Keratinocyte (primary cell): ENCODE data around the gene VKORC1L1. TPM values are rescaled to one million over a fixed set of nuclear protein-coding genes. Genes with fewer than 3 reads are reported as not detected.
"Not testable (repeated sequence)": the region's sequence is repeated elsewhere in the genome, so short reads cannot be mapped to it uniquely, and the experiment has no call there.

ENCODE experiments used
- DNase-seq: peaks from one replicate; pipeline ENCODE4 v3.0.0-alpha.2; 2011; ENCODE audit warnings: low read depth, missing footprints, low spot score
- FAIRE-seq: peaks from 2 replicates; lab custom pipeline; 2011; peaks lifted over from hg19 to GRCh38; lab: Jason Lieb, UNC
- H2AFZ ChIP-seq: 2 replicates; pipeline ENCODE4 v1.6.0; 2012; ENCODE audit warnings: low read length, control low read depth, inconsistent platforms; ENCODE audit not compliant: control insufficient read depth
- H3K27ac ChIP-seq: 2 replicates; pipeline ENCODE4 v1.5.1; 2011; ENCODE audit warnings: low read length; ENCODE audit not compliant: control insufficient read depth, insufficient read depth
- H3K27me3 ChIP-seq: 3 replicates; pipeline ENCODE4 v1.6.0; 2011; ENCODE audit warnings: low read length; ENCODE audit not compliant: control insufficient read depth, insufficient read depth; ENCODE audit errors: extremely low read depth
- H3K36me3 ChIP-seq, 2 experiments: 2 replicates in 1 of 2; 3 replicates in 1 of 2; pipeline ENCODE4 v1.5.1; 2011; ENCODE audit warnings: low read length in 2 of 2, mild to moderate bottlenecking in 1 of 2; ENCODE audit not compliant: control insufficient read depth in 2 of 2, insufficient read depth in 2 of 2; ENCODE audit errors: extremely low read depth in 1 of 2
- H3K4me1 ChIP-seq: 3 replicates; pipeline ENCODE4 v1.5.1; 2011; ENCODE audit warnings: low read length; ENCODE audit not compliant: control insufficient read depth, insufficient read depth; ENCODE audit errors: extremely low read depth
- H3K4me2 ChIP-seq: 3 replicates; pipeline ENCODE4 v1.6.0; 2011; ENCODE audit warnings: low read depth, low read length; ENCODE audit not compliant: control insufficient read depth, insufficient read depth; ENCODE audit errors: extremely low read depth
- H3K4me3 ChIP-seq, 3 experiments: fragments of 200-600 bp in 1 of 3; sonication (generic) in 1 of 3; 2 replicates in 2 of 3; 3 replicates in 1 of 3; pipeline ENCODE4 v1.5.1; 2011 to 2016; ENCODE audit warnings: low read length in 3 of 3, mild to moderate bottlenecking in 3 of 3, control low read depth in 2 of 3, inconsistent platforms in 1 of 3, low read depth in 1 of 3, mixed read lengths in 1 of 3, mixed run types in 1 of 3, moderate library complexity in 1 of 3; ENCODE audit not compliant: control insufficient read depth in 2 of 3, insufficient read depth in 2 of 3; ENCODE audit errors: extremely low read depth in 1 of 3
- H3K79me2 ChIP-seq: 2 replicates; pipeline ENCODE4 v1.6.0; 2012; ENCODE audit warnings: low read length; ENCODE audit not compliant: control insufficient read depth, insufficient read depth
- H3K9ac ChIP-seq: 3 replicates; pipeline ENCODE4 v1.6.0; 2011; ENCODE audit warnings: low read length; ENCODE audit not compliant: control insufficient read depth, insufficient read depth; ENCODE audit errors: extremely low read depth
- H3K9me1 ChIP-seq: 3 replicates; pipeline ENCODE4 v1.6.0; 2011; ENCODE audit warnings: low read length; ENCODE audit not compliant: control insufficient read depth, insufficient read depth; ENCODE audit errors: extremely low read depth
- H3K9me3 ChIP-seq: 2 replicates; pipeline ENCODE4 v1.5.1; 2012; ENCODE audit warnings: low read depth, low read length; ENCODE audit not compliant: control insufficient read depth
- H4K20me1 ChIP-seq: 3 replicates; pipeline ENCODE4 v1.6.0; 2011; ENCODE audit warnings: low read length; ENCODE audit not compliant: control insufficient read depth, insufficient read depth; ENCODE audit errors: extremely low read depth
- EZH2 ChIP-seq: IDR thresholded peaks from one replicate; pipeline ENCODE4 v1.6.1; 2012; ENCODE audit warnings: inconsistent platforms, mild to moderate bottlenecking, low read length, moderate library complexity
- dilution Hi-C: fragments of 300-500 bp; cut with MboI; formaldehyde crosslinking; loops from one replicate; pipeline ENCODE4 v1.7.0; 2020; ENCODE audit warnings: low sequenced_read_pairs; ENCODE audit not compliant: extremely low pct_ligation_motif_present
- polyA plus RNA-seq, 5 experiments: library from polyadenylated mRNA; depleted of rRNA in 3 of 5; stranded (reverse) in 3 of 5; stranded (forward) in 1 of 5; unstranded in 1 of 5; fragments of >200 nt; gene quantifications; 1 replicate in 1 of 5; 2 replicates in 3 of 5; 3 replicates in 1 of 5; pipeline versions ENCODE4 v1.2.1 to v1.2.3, GENCODE V29; 2011 to 2012; ENCODE audit warnings: missing spikeins in 2 of 5, low read depth in 1 of 5, low replicate concordance in 1 of 5
- TF ChIP-seq, protein P1 (sequence below), 3 experiments: IDR thresholded peaks in 1 of 3; conservative IDR thresholded peaks in 1 of 3; optimal IDR thresholded peaks in 1 of 3; 2 replicates in 2 of 3; 3 replicates in 1 of 3; pipeline versions ENCODE3 to v1.5.1; 2011; ENCODE audit warnings: low read length in 3 of 3, mild to moderate bottlenecking in 3 of 3, moderate library complexity in 2 of 3, control low read depth in 1 of 3, inconsistent platforms in 1 of 3; ENCODE audit not compliant: insufficient read depth in 2 of 3; ENCODE audit errors: extremely low read depth in 1 of 3

VKORC1L1 gene
- polyA plus RNA-seq, 1 donor (not counting 4 experiments of a cell fraction or from before 2014, with no cell fraction given): 19.4 TPM

DNA sequence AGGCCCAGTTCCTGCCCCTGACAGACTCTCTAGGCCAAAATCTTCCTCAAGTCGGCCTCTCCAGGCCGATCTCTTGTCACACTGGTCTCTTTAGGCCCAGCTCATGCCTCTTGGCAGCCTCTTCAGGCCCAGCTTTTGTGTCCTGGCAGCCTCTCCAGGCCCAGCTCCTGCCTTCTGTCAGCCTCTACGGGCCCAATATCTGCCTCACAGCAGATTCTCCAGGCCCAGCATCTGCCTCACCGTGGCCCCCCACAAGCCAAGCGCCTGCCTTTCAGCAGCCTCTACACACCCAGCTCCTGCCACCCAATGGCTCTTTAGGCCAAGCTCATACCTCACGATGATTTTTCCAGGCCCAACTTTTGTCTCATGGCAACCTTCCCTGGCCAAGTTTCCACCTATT is 33.0 kb upstream of the VKORC1L1 start:
- Histone ChIP-seq H3K9me3 (no peaks in the 10 kb centered on the region), H3K4me2 (no peak overlapping the region), H3K9me1 (no peaks in the 10 kb centered on the region), H3K79me2 (no peaks in the 10 kb centered on the region), H3K9ac (no peak overlapping the region), H3K27ac (no peak overlapping the region), H3K4me3 (no peak overlapping the region), H2AFZ (no peak overlapping the region), H3K4me1 (peaks cover 5% of the 10 kb centered on the region), H3K36me3 (no peaks in the 10 kb centered on the region), H4K20me1 (no peaks in the 10 kb centered on the region), H3K27me3 (no peaks in the 10 kb centered on the region)
- no peak for FAIRE-seq
- dilution Hi-C loops: no loop called here
- no peak for DNase-seq
- TF ChIP-seq EZH2: no peak
- TF ChIP-seq, protein P1, sequence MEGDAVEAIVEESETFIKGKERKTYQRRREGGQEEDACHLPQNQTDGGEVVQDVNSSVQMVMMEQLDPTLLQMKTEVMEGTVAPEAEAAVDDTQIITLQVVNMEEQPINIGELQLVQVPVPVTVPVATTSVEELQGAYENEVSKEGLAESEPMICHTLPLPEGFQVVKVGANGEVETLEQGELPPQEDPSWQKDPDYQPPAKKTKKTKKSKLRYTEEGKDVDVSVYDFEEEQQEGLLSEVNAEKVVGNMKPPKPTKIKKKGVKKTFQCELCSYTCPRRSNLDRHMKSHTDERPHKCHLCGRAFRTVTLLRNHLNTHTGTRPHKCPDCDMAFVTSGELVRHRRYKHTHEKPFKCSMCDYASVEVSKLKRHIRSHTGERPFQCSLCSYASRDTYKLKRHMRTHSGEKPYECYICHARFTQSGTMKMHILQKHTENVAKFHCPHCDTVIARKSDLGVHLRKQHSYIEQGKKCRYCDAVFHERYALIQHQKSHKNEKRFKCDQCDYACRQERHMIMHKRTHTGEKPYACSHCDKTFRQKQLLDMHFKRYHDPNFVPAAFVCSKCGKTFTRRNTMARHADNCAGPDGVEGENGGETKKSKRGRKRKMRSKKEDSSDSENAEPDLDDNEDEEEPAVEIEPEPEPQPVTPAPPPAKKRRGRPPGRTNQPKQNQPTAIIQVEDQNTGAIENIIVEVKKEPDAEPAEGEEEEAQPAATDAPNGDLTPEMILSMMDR (optimal IDR thresholded peaks at IDR 0.05 in 1 of 3, IDR thresholded peaks at IDR 0.05 in 1 of 3, conservative IDR thresholded peaks at IDR 0.05 in 1 of 3; ENCODE audit: extremely low read depth in 1 of 3, insufficient read depth in 2 of 3, low read length in 3 of 3): no peak

- Histone ChIP-seq H3K27me3 (no peaks in the 10 kb centered on the region), H3K9me1 (no peaks in the 10 kb centered on the region), H3K4me3 (no peak overlapping the region), H3K4me2 (no peak overlapping the region), H3K27ac (no peak overlapping the region), H3K36me3 (no peaks in the 10 kb centered on the region), H3K9me3 (no peaks in the 10 kb centered on the region), H3K4me1 (peaks cover 5% of the 10 kb centered on the region), H3K79me2 (no peaks in the 10 kb centered on the region), H2AFZ (no peak overlapping the region), H4K20me1 (no peaks in the 10 kb centered on the region), H3K9ac (no peak overlapping the region)
- no peak for DNase-seq
- dilution Hi-C loops: no loop called here
- TF ChIP-seq, protein P1 (optimal IDR thresholded peaks at IDR 0.05 in 1 of 3, IDR thresholded peaks at IDR 0.05 in 1 of 3, conservative IDR thresholded peaks at IDR 0.05 in 1 of 3; ENCODE audit: extremely low read depth in 1 of 3, insufficient read depth in 2 of 3, low read length in 3 of 3): no peak
- no peak for TF ChIP-seq EZH2
- no peak for FAIRE-seq
Measured at GRCh38 chr7:65840446-65840845, 32.4 kb upstream of the VKORC1L1 start.

- not testable (repeated sequence) for H3K27ac ChIP-seq, H3K36me3 ChIP-seq
Measured at GRCh38 chr7:65843616-65844015, 29.3 kb upstream of the VKORC1L1 start.

More at GRCh38 chr7:65843616-65844015, 29.3 kb upstream of the VKORC1L1 start:
- FAIRE-seq, H4K20me1 ChIP-seq, H3K9me3 ChIP-seq, H3K4me2 ChIP-seq, H2AFZ ChIP-seq, H3K9me1 ChIP-seq, H3K4me1 ChIP-seq, H3K27me3 ChIP-seq, H3K4me3 ChIP-seq, H3K79me2 ChIP-seq, H3K9ac ChIP-seq, DNase-seq, dilution Hi-C loops: not testable (repeated sequence)
